ENCODE results near the gene ARFGEF3. TPM values are rescaled to one million over a fixed set of nuclear protein-coding genes. Genes with fewer than 3 reads are reported as not detected.
"Not testable (repeated sequence)": the region's sequence is repeated elsewhere in the genome, so short reads cannot be mapped to it uniquely, and the experiment has no call there.

ARFGEF3 gene
- total RNA-seq, 1 donor from 2014 or later: 1.8 TPM

DNA sequence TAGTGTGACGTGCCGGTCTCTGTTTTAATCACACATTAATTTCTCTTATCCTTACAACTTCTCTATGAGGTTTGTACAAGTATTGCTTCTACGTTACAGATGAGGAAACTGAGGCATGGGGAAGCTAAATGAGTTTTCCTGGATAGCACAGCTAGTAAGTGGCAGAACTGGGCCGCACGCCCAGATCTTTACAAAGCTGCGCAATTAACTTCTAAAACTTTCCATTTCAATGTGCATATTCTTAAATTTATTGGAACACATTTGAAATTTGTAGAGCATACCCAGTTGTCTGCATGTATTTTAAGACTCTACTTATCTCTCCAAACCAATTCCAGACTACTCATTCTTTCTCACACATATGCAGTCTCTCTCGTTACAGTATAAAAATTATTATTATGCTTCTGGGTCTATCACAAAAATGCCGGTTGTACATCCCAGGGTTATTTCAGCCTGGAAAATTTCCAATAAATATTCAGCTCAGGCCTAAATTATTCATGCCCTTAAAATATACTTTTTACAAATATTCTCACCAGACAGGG, 44.3 kb upstream of the ARFGEF3 start:
- TF ChIP-seq, protein P1, sequence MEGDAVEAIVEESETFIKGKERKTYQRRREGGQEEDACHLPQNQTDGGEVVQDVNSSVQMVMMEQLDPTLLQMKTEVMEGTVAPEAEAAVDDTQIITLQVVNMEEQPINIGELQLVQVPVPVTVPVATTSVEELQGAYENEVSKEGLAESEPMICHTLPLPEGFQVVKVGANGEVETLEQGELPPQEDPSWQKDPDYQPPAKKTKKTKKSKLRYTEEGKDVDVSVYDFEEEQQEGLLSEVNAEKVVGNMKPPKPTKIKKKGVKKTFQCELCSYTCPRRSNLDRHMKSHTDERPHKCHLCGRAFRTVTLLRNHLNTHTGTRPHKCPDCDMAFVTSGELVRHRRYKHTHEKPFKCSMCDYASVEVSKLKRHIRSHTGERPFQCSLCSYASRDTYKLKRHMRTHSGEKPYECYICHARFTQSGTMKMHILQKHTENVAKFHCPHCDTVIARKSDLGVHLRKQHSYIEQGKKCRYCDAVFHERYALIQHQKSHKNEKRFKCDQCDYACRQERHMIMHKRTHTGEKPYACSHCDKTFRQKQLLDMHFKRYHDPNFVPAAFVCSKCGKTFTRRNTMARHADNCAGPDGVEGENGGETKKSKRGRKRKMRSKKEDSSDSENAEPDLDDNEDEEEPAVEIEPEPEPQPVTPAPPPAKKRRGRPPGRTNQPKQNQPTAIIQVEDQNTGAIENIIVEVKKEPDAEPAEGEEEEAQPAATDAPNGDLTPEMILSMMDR (IDR thresholded peaks at IDR 0.05): no peak
- Histone ChIP-seq H3K4me3 (no peak overlapping the region), H3K9me3 (no peaks in the 10 kb centered on the region), H3K27ac (no peak overlapping the region), H3K4me1 (no peaks in the 10 kb centered on the region), H3K27me3 (no peaks in the 10 kb centered on the region), H3K36me3 (no peaks in the 10 kb centered on the region)
- intact Hi-C loops (cut with DNase I): loop anchor here (5.0 kb wide), 3 partner anchors 170 to 650 kb away; no protein-coding TSS in a partner anchor
- DNase-seq (ENCODE audit: low spot score in 2 of 2): no peak

DNA sequence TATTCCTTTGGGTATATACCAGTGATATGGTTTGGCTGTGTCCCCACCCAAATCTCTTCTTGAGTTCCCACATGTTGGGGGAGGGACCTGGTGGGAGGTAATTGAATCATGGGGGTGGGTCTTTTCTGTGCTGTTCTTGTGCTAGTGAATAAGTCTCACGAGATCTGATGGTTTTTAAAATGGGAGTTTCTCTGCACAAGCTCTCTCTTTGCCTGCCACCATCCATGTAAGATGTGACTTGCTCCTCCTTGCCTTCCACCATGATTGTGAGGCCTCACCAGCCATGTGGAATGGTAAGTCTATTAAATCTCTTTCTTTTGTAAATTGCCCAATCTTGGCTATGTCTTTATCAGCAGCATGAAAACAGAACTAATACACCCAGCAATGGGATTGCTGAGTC, 42.5 kb upstream of the ARFGEF3 start:
- not testable (repeated sequence) for H3K4me3 ChIP-seq; DNase-seq (ENCODE audit: low spot score in 2 of 2); H3K27ac ChIP-seq; H3K9me3 ChIP-seq; H3K36me3 ChIP-seq; H3K27me3 ChIP-seq; H3K4me1 ChIP-seq
- intact Hi-C loops (cut with DNase I): loop anchor here (5.0 kb wide), 3 partner anchors 168 to 648 kb away; no protein-coding TSS in a partner anchor

DNA sequence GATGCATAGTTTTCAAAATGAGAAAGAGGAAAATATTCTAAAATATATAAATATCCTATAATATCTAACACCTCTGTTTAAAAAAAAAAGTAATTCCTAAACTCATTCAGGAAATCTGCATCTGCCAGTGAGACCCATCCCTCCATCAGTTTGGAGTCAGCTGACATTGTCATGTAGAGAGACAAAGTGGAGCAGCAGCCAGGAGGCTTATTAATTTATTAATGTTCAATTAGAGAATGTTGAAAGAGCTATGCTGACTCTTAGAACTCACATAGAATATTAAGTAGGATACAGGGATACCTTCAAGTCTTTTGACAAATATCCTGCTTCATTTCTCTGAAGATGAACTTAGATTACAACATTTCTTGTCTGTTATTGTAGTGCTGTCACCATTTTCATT, 41.8 kb upstream of the ARFGEF3 start:
- H3K9me3 ChIP-seq: no peaks in the 10 kb centered on the region
- no peaks in the 10 kb centered on the region for H3K36me3 ChIP-seq
- H3K27ac ChIP-seq: no peak overlapping the region
- DNase-seq (ENCODE audit: low spot score in 2 of 2): no peak
- no peak overlapping the region for H3K4me3 ChIP-seq
- TF ChIP-seq, protein P1 (IDR thresholded peaks at IDR 0.05): no peak
- no peaks in the 10 kb centered on the region for H3K4me1 ChIP-seq
- intact Hi-C loops (cut with DNase I): loop anchor here (5.0 kb wide), 3 partner anchors 167 to 647 kb away; no protein-coding TSS in a partner anchor
- H3K27me3 ChIP-seq: no peaks in the 10 kb centered on the region

DNA sequence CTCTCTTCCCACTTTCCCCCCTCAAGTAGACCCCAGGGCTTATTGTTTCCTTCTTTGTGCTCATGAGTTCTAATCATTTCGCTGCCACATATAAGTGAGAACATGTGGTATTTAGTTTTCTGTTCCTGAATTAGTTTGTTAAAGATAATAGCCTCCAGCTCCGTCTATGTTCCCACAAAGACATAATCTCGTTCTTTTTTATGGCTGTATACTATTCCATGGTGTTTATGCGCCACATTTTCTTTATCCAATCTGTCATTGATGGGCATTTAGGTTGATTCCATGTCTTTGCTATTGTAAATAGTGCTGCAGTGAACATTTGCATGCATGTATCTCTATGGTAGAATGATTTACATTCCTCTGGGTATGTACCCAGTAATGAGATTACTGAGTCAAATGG, 37.6 kb upstream of the ARFGEF3 start:
- Histone ChIP-seq H3K36me3 (no peaks in the 10 kb centered on the region), H3K4me3 (no peak overlapping the region), H3K9me3 (no peaks in the 10 kb centered on the region), H3K27ac (no peak overlapping the region), H3K4me1 (no peaks in the 10 kb centered on the region), H3K27me3 (no peaks in the 10 kb centered on the region)
- TF ChIP-seq, protein P1 (IDR thresholded peaks at IDR 0.05): no peak
- no peak for DNase-seq (ENCODE audit: low spot score in 2 of 2)
- intact Hi-C loops (cut with DNase I): no loop called here

DNA sequence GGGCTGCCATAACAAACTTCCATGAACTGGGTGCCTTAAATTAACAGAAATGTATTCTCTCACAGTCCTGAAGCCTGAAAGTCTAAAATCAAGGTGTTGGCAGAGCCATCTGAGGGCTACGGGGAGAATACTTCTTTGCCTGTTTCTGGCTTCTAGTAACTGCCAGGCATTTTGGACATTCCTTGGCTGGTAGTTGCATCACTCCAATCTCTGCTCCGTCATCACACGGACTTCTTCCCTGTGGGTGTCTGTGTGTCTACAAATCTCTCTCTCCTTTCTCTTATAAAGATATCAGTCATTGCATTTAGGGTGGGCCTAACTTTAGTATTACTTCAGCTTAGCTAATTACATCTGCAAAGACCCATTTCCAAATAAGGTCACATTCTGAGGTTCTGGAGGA, 33.6 kb upstream of the ARFGEF3 start:
- Histone ChIP-seq H3K4me1 (no peaks in the 10 kb centered on the region), H3K27ac (no peak overlapping the region), H3K36me3 (no peaks in the 10 kb centered on the region), H3K27me3 (no peaks in the 10 kb centered on the region), H3K9me3 (no peaks in the 10 kb centered on the region), H3K4me3 (no peak overlapping the region)
- TF ChIP-seq, protein P1 (IDR thresholded peaks at IDR 0.05): no peak
- intact Hi-C loops (cut with DNase I): no loop called here
- no peak for DNase-seq (ENCODE audit: low spot score in 2 of 2)

DNA sequence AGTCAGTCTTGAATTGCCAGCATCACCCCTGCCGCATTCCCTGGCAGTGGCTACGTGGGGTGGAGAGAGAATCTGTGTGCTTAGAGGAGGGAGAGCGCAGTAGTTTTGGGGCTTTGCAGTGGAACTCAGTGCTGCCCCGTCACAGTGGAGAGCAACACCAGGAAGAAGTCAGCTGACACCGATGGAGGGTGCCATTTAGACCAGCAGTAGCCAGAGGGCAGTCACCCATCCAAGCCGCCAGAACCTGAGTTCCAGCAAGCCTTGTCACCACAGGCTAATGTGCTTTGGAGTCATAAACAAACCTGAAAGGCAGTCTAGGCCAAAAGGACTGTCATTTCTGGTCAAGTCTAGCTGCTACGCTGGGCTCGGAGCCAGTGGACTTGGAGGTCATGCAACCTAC, 32.5 kb upstream of the ARFGEF3 start:
- Histone ChIP-seq H3K4me3 (no peak overlapping the region), H3K27ac (no peak overlapping the region), H3K27me3 (no peaks in the 10 kb centered on the region), H3K9me3 (no peaks in the 10 kb centered on the region), H3K36me3 (no peaks in the 10 kb centered on the region), H3K4me1 (no peaks in the 10 kb centered on the region)
- intact Hi-C loops (cut with DNase I): no loop called here
- DNase-seq (ENCODE audit: low spot score in 2 of 2): no peak
- TF ChIP-seq, protein P1 (IDR thresholded peaks at IDR 0.05): no peak

All from ascending aorta (tissue), 2 donors.